Endothelial cell of umbilical vein (primary cell): ENCODE data around the gene TFAM. TPM values are rescaled to one million over a fixed set of nuclear protein-coding genes. Genes with fewer than 3 reads are reported as not detected.

Source experiments
- BruUV-seq: library from RNA; stranded (reverse); fragments of 400-500 nt; replicated peaks from 2 replicates; lab custom pipeline; 2021; lab: Mats Ljungman, UMichigan
- CTCF ChIA-PET: fragments of 300-600, 350-600 bp; sonication (Branson Sonifier 250); formaldehyde crosslinking; loops from one replicate; lab custom pipeline; 2021; ENCODE audit warnings: antibody characterized with exemption, inconsistent platforms; lab: Charles Lee
- POLR2A ChIA-PET: fragments of 300-600, 350-600 bp; sonication (Branson Sonifier 250); formaldehyde crosslinking; loops from one replicate; lab custom pipeline; 2021; ENCODE audit warnings: antibody characterized with exemption, inconsistent platforms; lab: Charles Lee
- DNase-seq: peaks from one replicate; pipeline ENCODE4 v3.0.0-alpha.2; 2011; ENCODE audit warnings: low read depth, low spot score
- FAIRE-seq: peaks from 2 replicates; lab custom pipeline; 2011; peaks lifted over from hg19 to GRCh38; lab: Jason Lieb, UNC
- H2AFZ ChIP-seq: 2 replicates; pipeline ENCODE4 v1.6.0; 2012; ENCODE audit warnings: low read depth, low read length, control low read depth, inconsistent platforms
- H3K27ac ChIP-seq: 2 replicates; pipeline ENCODE4 v1.5.1; 2011; ENCODE audit warnings: low read depth, mild to moderate bottlenecking, control low read depth, low read length, moderate library complexity; ENCODE audit not compliant: insufficient read depth
- H3K27me3 ChIP-seq, 2 experiments: 2 replicates each; pipeline versions ENCODE4 v1.6.0 to v1.6.1; 2011; ENCODE audit warnings: low read length in 2 of 2, mixed read lengths in 1 of 2; ENCODE audit not compliant: control insufficient read depth in 2 of 2, insufficient read depth in 2 of 2
- H3K36me3 ChIP-seq, 2 experiments: 2 replicates in 1 of 2; 3 replicates in 1 of 2; pipeline ENCODE4 v1.5.1; 2011; ENCODE audit warnings: low read length in 2 of 2, mild to moderate bottlenecking in 1 of 2, moderate library complexity in 1 of 2; ENCODE audit not compliant: control insufficient read depth in 2 of 2, insufficient read depth in 2 of 2; ENCODE audit errors: extremely low read depth in 1 of 2
- H3K4me1 ChIP-seq: 3 replicates; pipeline ENCODE4 v1.5.1; 2011; ENCODE audit warnings: mild to moderate bottlenecking, low read length; ENCODE audit not compliant: control insufficient read depth, insufficient read depth; ENCODE audit errors: extremely low read depth
- H3K4me2 ChIP-seq: 2 replicates; pipeline ENCODE4 v1.6.1; 2011; ENCODE audit warnings: low read length, control low read depth, mixed read lengths; ENCODE audit not compliant: insufficient read depth
- H3K4me3 ChIP-seq, 3 experiments: fragments of 200-600 bp in 1 of 3; sonication (generic), shearing (Covaris generic) in 1 of 3; replicated peaks in 1 of 3; 2 replicates each; pipeline ENCODE4 v1.5.1; 2011 to 2016; ENCODE audit warnings: control low read depth in 3 of 3, low read length in 3 of 3, mild to moderate bottlenecking in 2 of 3, inconsistent platforms in 1 of 3, low read depth in 1 of 3, moderate library complexity in 1 of 3; ENCODE audit not compliant: insufficient read depth in 1 of 3
- H3K79me2 ChIP-seq: 2 replicates; pipeline ENCODE4 v1.6.0; 2012; ENCODE audit warnings: low read length, inconsistent platforms; ENCODE audit not compliant: control insufficient read depth, insufficient read depth
- H3K9ac ChIP-seq: replicated peaks from 2 replicates; pipeline ENCODE3; 2011; ENCODE audit warnings: low read length, control low read depth; ENCODE audit not compliant: insufficient read depth; ENCODE audit errors: extremely low read depth
- H3K9me1 ChIP-seq: replicated peaks from 3 replicates; pipeline ENCODE4 v1.6.0; 2011; ENCODE audit warnings: mild to moderate bottlenecking, low read length; ENCODE audit not compliant: control insufficient read depth, insufficient read depth; ENCODE audit errors: extremely low read depth
- H3K9me3 ChIP-seq: replicated peaks from 2 replicates; pipeline ENCODE4 v1.5.1; 2012; ENCODE audit warnings: low read length, inconsistent platforms; ENCODE audit not compliant: control insufficient read depth, insufficient read depth
- H4K20me1 ChIP-seq: replicated peaks from 2 replicates; pipeline ENCODE3; 2011; ENCODE audit warnings: mild to moderate bottlenecking, low read length; ENCODE audit not compliant: control insufficient read depth, insufficient read depth; ENCODE audit errors: extremely low read depth
- CTCF ChIP-seq, 2 donors: IDR thresholded peaks; 1 replicate in 1 of 2; 2 replicates in 1 of 2; pipeline ENCODE4 v1.5.1; 2011; ENCODE audit warnings: low read length in 2 of 2, mild to moderate bottlenecking in 2 of 2, moderate library complexity in 2 of 2, control low read depth in 1 of 2, inconsistent platforms in 1 of 2, low read depth in 1 of 2; ENCODE audit not compliant: insufficient read depth in 1 of 2; ENCODE audit errors: extremely low read depth in 1 of 2
- EZH2 ChIP-seq: IDR thresholded peaks from 2 replicates; pipeline ENCODE4 v1.6.1; 2012; ENCODE audit warnings: borderline replicate concordance, low read depth, mild to moderate bottlenecking, moderate library complexity, low read length, inconsistent platforms; ENCODE audit not compliant: severe bottlenecking
- FOS ChIP-seq: IDR thresholded peaks from 2 replicates; pipeline ENCODE4 v1.6.1; 2011; ENCODE audit warnings: mild to moderate bottlenecking, low read length, moderate library complexity, borderline replicate concordance; ENCODE audit not compliant: insufficient read depth
- GATA2 ChIP-seq: IDR thresholded peaks from 2 replicates; pipeline ENCODE4 v1.7.0; 2011; ENCODE audit warnings: low read depth, mild to moderate bottlenecking, moderate library complexity, mixed read lengths, low read length; ENCODE audit not compliant: insufficient read length, insufficient read depth
- JUN ChIP-seq: IDR thresholded peaks from 2 replicates; pipeline ENCODE4 v1.6.1; 2011; ENCODE audit warnings: borderline replicate concordance, low read depth; ENCODE audit not compliant: insufficient read length, insufficient read depth
- MAX ChIP-seq: IDR thresholded peaks from 2 replicates; pipeline ENCODE4 v1.6.1; 2011; ENCODE audit not compliant: insufficient read depth, insufficient read length
- MYC ChIP-seq: IDR thresholded peaks from one replicate; pipeline ENCODE4 v1.6.1; 2011; ENCODE audit warnings: mild to moderate bottlenecking, low read depth, low read length
- POLR2A ChIP-seq: IDR thresholded peaks from 2 replicates; pipeline ENCODE4 v1.6.1; 2012; ENCODE audit warnings: low read depth, mild to moderate bottlenecking, control low read depth, low read length
- POLR2AphosphoS5 ChIP-seq: IDR thresholded peaks from 2 replicates; pipeline ENCODE4 v1.6.1; 2012; ENCODE audit warnings: low read depth, mild to moderate bottlenecking, control low read depth, low read length, moderate library complexity; ENCODE audit not compliant: insufficient read depth
- dilution Hi-C: fragments of 300-500 bp; cut with MboI; formaldehyde crosslinking; loops from one replicate; pipeline ENCODE4 v1.15.0; 2019; ENCODE audit warnings: low sequenced_read_pairs; ENCODE audit not compliant: extremely low pct_ligation_motif_present
- intact Hi-C: fragments of 100-400 bp; cut with micrococcal nuclease; formaldehyde crosslinking; loops from one replicate; pipeline ENCODE4 v1.10.0; 2022
- polyA plus RNA-seq, 4 experiments: library from polyadenylated mRNA; depleted of rRNA in 3 of 4; stranded (reverse) in 3 of 4; unstranded in 1 of 4; fragments of >200 nt; gene quantifications; 2 replicates each; pipeline versions ENCODE4 v1.2.1 to v1.2.3, GENCODE V29; 2011 to 2012; ENCODE audit warnings: missing spikeins in 1 of 4
- total RNA-seq: library from RNA; stranded (reverse); gene quantifications from 2 replicates; pipeline ENCODE4 v1.2.3, GENCODE V29; 2021

Gene TFAM
- total and polyA plus RNA-seq, 2 donors (not counting 3 experiments of a cell fraction or from before 2014, with no cell fraction given): 21.3 to 45.1 TPM

- no peak for TF ChIP-seq MAX
- TF ChIP-seq MYC: no peak
- TF ChIP-seq FOS: no peak
- TF ChIP-seq POLR2AphosphoS5: no peak
- no peak for TF ChIP-seq EZH2
- TF ChIP-seq CTCF (IDR thresholded peaks at IDR 0.05; ENCODE audit: extremely low read depth in 1 of 2, insufficient read depth in 1 of 2, low read depth in 1 of 2, low read length in 2 of 2): no peak
- no peak for TF ChIP-seq GATA2
- TF ChIP-seq POLR2A: no peak
- TF ChIP-seq JUN: no peak
- Histone ChIP-seq H3K9ac (no peak overlapping the region), H3K27ac (no peak overlapping the region), H4K20me1 (no peaks in the 10 kb centered on the region), H2AFZ (no peak overlapping the region), H3K4me1 (peaks cover 8% of the 10 kb centered on the region), H3K36me3 (no peaks in the 10 kb centered on the region), H3K79me2 (no peaks in the 10 kb centered on the region), H3K27me3 (peaks cover 2 to 8% of the 10 kb centered on the region in 2 experiments), H3K4me2 (no peak overlapping the region), H3K9me1 (no peaks in the 10 kb centered on the region), H3K9me3 (no peaks in the 10 kb centered on the region), H3K4me3 (no peak overlapping the region)
- ChIA-PET CTCF (interaction anchor here (0.8 to 1.5 kb wide), 2 partner anchors 13 to 26 kb away, joined by 3 read pairs; no protein-coding TSS in a partner anchor), POLR2A (no interaction called here)
- no TSS peak for BruUV-seq
- intact Hi-C loops: no loop called here
- no peak for FAIRE-seq
- dilution Hi-C loops: no loop called here
- DNase-seq: no peak
These were observed 53.2 kb downstream of the TFAM start for GRCh38 chr10:58438340-58438871.
